HepG2 (cell line): ENCODE data around the gene AFG1L. TPM values are rescaled to one million over a fixed set of nuclear protein-coding genes. Genes with fewer than 3 reads are reported as not detected.
A peak's percentile ranks its signal among the peaks of the same experiment; 100 is the strongest.

ENCODE experiments used
- ARNTL ChIP-seq: sonication (generic); formaldehyde crosslinking; IDR thresholded peaks from 2 replicates; pipeline ENCODE4 v1.4.0; 2020; ENCODE audit warnings: mild to moderate bottlenecking, missing genetic modification reagents
- CEBPB ChIP-seq: IDR thresholded peaks from 2 replicates; pipeline ENCODE4 v1.6.1; 2011; ENCODE audit warnings: low read depth, low read length, improper control_type of control experiment, borderline replicate concordance
- FOXA3 ChIP-seq: IDR thresholded peaks from 2 replicates; pipeline ENCODE4 v1.6.1; 2016; ENCODE audit warnings: missing genetic modification reagents, missing compliant biosample characterization
- GTF2F1 ChIP-seq: fragments of 150-350 bp; IDR thresholded peaks from 2 replicates; pipeline ENCODE4 v1.6.1; 2014; ENCODE audit warnings: low read length
- MAFF ChIP-seq: IDR thresholded peaks from 2 replicates; pipeline ENCODE4 v1.6.1; 2011; ENCODE audit warnings: low read depth, low read length, improper control_type of control experiment
- MIXL1 ChIP-seq: IDR thresholded peaks from 2 replicates; pipeline ENCODE4 v1.6.1; 2016
- NFIC ChIP-seq: IDR thresholded peaks from 2 replicates; pipeline ENCODE4 v1.6.1; 2012; ENCODE audit warnings: mild to moderate bottlenecking, low read length, inconsistent platforms
- POLR2AphosphoS5 ChIP-seq: IDR thresholded peaks from 2 replicates; pipeline ENCODE4 v1.6.1; 2012; ENCODE audit warnings: low read depth, low read length
- SMARCC2 ChIP-seq: fragments of 450-650 bp; IDR thresholded peaks from 2 replicates; pipeline ENCODE4 v1.6.1; 2017; ENCODE audit warnings: antibody characterized with exemption, mild to moderate bottlenecking
- SP140L ChIP-seq: sonication (generic); formaldehyde crosslinking; IDR thresholded peaks from 2 replicates; pipeline ENCODE4 v1.4.0; 2020; ENCODE audit warnings: missing genetic modification reagents, borderline replicate concordance
- SPEN ChIP-seq: sonication (generic); formaldehyde crosslinking; IDR thresholded peaks from 2 replicates; pipeline ENCODE4 v1.5.1; 2020; ENCODE audit warnings: low read depth, mild to moderate bottlenecking, missing genetic modification reagents
- SRSF9 ChIP-seq: fragments of 200-400 bp; formaldehyde crosslinking; IDR thresholded peaks from 2 replicates; pipeline ENCODE4 v1.6.1; 2018; ENCODE audit warnings: borderline replicate concordance, mild to moderate bottlenecking, low read depth, low read length; ENCODE audit not compliant: insufficient read depth, poor library complexity, severe bottlenecking
- SYNCRIP ChIP-seq: fragments of 200-400 bp; formaldehyde crosslinking; IDR thresholded peaks from 2 replicates; pipeline ENCODE4 v1.6.1; 2018; ENCODE audit warnings: mild to moderate bottlenecking, low read depth, low read length; ENCODE audit not compliant: insufficient read depth
- THAP9 ChIP-seq: sonication (generic); formaldehyde crosslinking; IDR thresholded peaks from 2 replicates; pipeline ENCODE4; 2020; ENCODE audit warnings: missing genetic modification reagents, mild to moderate bottlenecking, borderline replicate concordance
- ZBTB39 ChIP-seq: sonication (generic); formaldehyde crosslinking; IDR thresholded peaks from 2 replicates; pipeline ENCODE4 v1.5.0; 2020; ENCODE audit warnings: missing genetic modification reagents
- ZFY ChIP-seq: sonication (generic); formaldehyde crosslinking; IDR thresholded peaks from 2 replicates; pipeline ENCODE4 v1.4.0; 2020; ENCODE audit warnings: missing genetic modification reagents
- ZNF329 ChIP-seq: sonication (generic); formaldehyde crosslinking; IDR thresholded peaks from 2 replicates; pipeline ENCODE4 v1.9.0; 2021; ENCODE audit warnings: low read depth, mild to moderate bottlenecking, missing genetic modification reagents
- ZNF549 ChIP-seq: sonication (generic); formaldehyde crosslinking; IDR thresholded peaks from 2 replicates; pipeline ENCODE4 v1.5.0; 2020; ENCODE audit warnings: missing genetic modification reagents
- ZNF569 ChIP-seq: sonication (generic); formaldehyde crosslinking; IDR thresholded peaks from 2 replicates; pipeline ENCODE4 v1.5.0; 2020; ENCODE audit warnings: mild to moderate bottlenecking, missing genetic modification reagents, moderate library complexity, borderline replicate concordance
- ZNF597 ChIP-seq: sonication (generic); formaldehyde crosslinking; IDR thresholded peaks from 2 replicates; pipeline ENCODE4 v1.5.0; 2020; ENCODE audit warnings: missing genetic modification reagents
- ZNF660 ChIP-seq: sonication (generic); formaldehyde crosslinking; IDR thresholded peaks from 2 replicates; pipeline ENCODE4 v1.5.1; 2020; ENCODE audit warnings: mild to moderate bottlenecking, low read depth, missing genetic modification reagents, borderline replicate concordance
- ZNF672 ChIP-seq: sonication (generic); formaldehyde crosslinking; IDR thresholded peaks from 2 replicates; pipeline ENCODE4 v1.8.1; 2022; ENCODE audit warnings: missing genetic modification reagents
- ZNF770 ChIP-seq: sonication (generic); formaldehyde crosslinking; IDR thresholded peaks from 2 replicates; pipeline ENCODE4 v1.5.0; 2020; ENCODE audit warnings: mild to moderate bottlenecking, missing genetic modification reagents
- ZSCAN30 ChIP-seq: sonication (generic); formaldehyde crosslinking; IDR thresholded peaks from 2 replicates; pipeline ENCODE4 v1.5.0; 2020; ENCODE audit warnings: mild to moderate bottlenecking, missing genetic modification reagents
- polyA plus RNA-seq, 8 experiments: library from polyadenylated mRNA; depleted of rRNA in 3 of 8; stranded (reverse) in 7 of 8; unstranded in 1 of 8; fragments of >200 nt; fragmentation: Illumina TruSeq in 4 of 8; extraction: Trizol in 4 of 8; gene quantifications; 2 replicates each; pipeline versions ENCODE4 v1.2.1 to v1.2.3, GENCODE V29; 2011 to 2016; ENCODE audit warnings: low read depth in 4 of 8, missing spikeins in 1 of 8, mixed read lengths in 1 of 8; ENCODE audit not compliant: insufficient read depth in 1 of 8
- total RNA-seq, 5 experiments: library from RNA; depleted of rRNA; stranded (reverse); fragments of >200 nt; fragmentation: Illumina TruSeq; extraction: Trizol; gene quantifications; 2 replicates each; pipeline ENCODE4 v1.2.3, GENCODE V29; 2016; ENCODE audit warnings: low read depth in 1 of 5

AFG1L gene
- total and polyA plus RNA-seq, 2 of the 13 experiments (the other 11 are each of a cell fraction or from before 2014, with no cell fraction given): 3.1 to 14.0 TPM

- TF ChIP-seq THAP9: peak; percentile 46; the same call in 1 of the 2 replicates
- peak; percentile 74 for TF ChIP-seq ZFY (CRISPR knock-in tag)
- no peak for TF ChIP-seq ZNF597
- peak; percentile 63; the same call in 1 of the 2 replicates for TF ChIP-seq CEBPB
- no peak for TF ChIP-seq ZNF549 (CRISPR knock-in tag)
- TF ChIP-seq MIXL1 (CRISPR knock-in tag): no peak
- peak; percentile 51; the same call in 1 of the 2 replicates for TF ChIP-seq POLR2AphosphoS5
- TF ChIP-seq ZSCAN30 (CRISPR knock-in tag): no peak
- no peak for TF ChIP-seq MAFF
- TF ChIP-seq NFIC: no peak
- no peak for TF ChIP-seq GTF2F1
- no peak for TF ChIP-seq ZNF770 (CRISPR knock-in tag)
- peak; percentile 33; the same call in 1 of the 2 replicates for TF ChIP-seq FOXA3 (CRISPR knock-in tag)
- TF ChIP-seq ZNF569 (CRISPR knock-in tag): no peak
- TF ChIP-seq ZNF329 (CRISPR knock-in tag): 0 out of 2 replicates have a peak, but pooled peaks have one; percentile 56
- TF ChIP-seq ZNF672 (CRISPR knock-in tag): no peak
- TF ChIP-seq SYNCRIP: no peak
- TF ChIP-seq SPEN (CRISPR knock-in tag): peak; percentile 37; the same call in 1 of the 2 replicates
- no peak for TF ChIP-seq ZBTB39 (CRISPR knock-in tag)
- TF ChIP-seq SRSF9: no peak
- TF ChIP-seq SMARCC2: no peak
- peak; percentile 54; the same call in 1 of the 2 replicates for TF ChIP-seq ARNTL
- TF ChIP-seq SP140L (CRISPR knock-in tag): peak; percentile 92; the same call in 1 of the 2 replicates
- TF ChIP-seq ZNF660 (CRISPR knock-in tag): no peak
These were observed 267.7 kb downstream of the AFG1L start (continued) for GRCh38 chr6:108562503-108562993.
